ENCODE data around the gene ABCA10. TPM values are rescaled to one million over a fixed set of nuclear protein-coding genes. Genes with fewer than 3 reads are reported as not detected.

ABCA10 gene
- total RNA-seq, 2 donors from 2014 or later: 1.8 to 2.3 TPM

GRCh38 chr17:69268543-69269014 lies 40.0 kb upstream of the ABCA10 start:
- no peak overlapping the region for H3K9ac ChIP-seq (ENCODE audit: low read depth in 2 of 2, low read length in 2 of 2)
- no peaks in the 10 kb centered on the region for H3K4me1 ChIP-seq
- H3K4me3 ChIP-seq: no peak overlapping the region
- H3K27ac ChIP-seq: no peak overlapping the region
- H3K27me3 ChIP-seq: no peaks in the 10 kb centered on the region
- H3K9me3 ChIP-seq: no peaks in the 10 kb centered on the region
- DNase-seq: no peak
- TF ChIP-seq CTCF (IDR thresholded peaks at IDR 0.05): no peak
- no peaks in the 10 kb centered on the region for H3K36me3 ChIP-seq
- intact Hi-C loops (cut with DNase I): no loop called here

GRCh38 chr17:69267219-69267618 lies 38.6 kb upstream of the ABCA10 start:
- no peak for DNase-seq
- Histone ChIP-seq H3K27me3 (no peaks in the 10 kb centered on the region), H3K9ac (ENCODE audit: low read depth in 2 of 2, low read length in 2 of 2) (no peak overlapping the region)

GRCh38 chr17:69265873-69266272 lies 37.2 kb upstream of the ABCA10 start:
- H3K9me3 ChIP-seq: no peaks in the 10 kb centered on the region
- H3K4me3 ChIP-seq: no peak overlapping the region
- H3K4me1 ChIP-seq: no peaks in the 10 kb centered on the region
- intact Hi-C loops (cut with DNase I): no loop called here
- H3K9ac ChIP-seq (ENCODE audit: low read depth in 2 of 2, low read length in 2 of 2): no peak overlapping the region
- no peaks in the 10 kb centered on the region for H3K36me3 ChIP-seq
- TF ChIP-seq CTCF (IDR thresholded peaks at IDR 0.05): no peak
- DNase-seq: no peak
- H3K27me3 ChIP-seq: no peaks in the 10 kb centered on the region
- H3K27ac ChIP-seq: no peak overlapping the region

More at GRCh38 chr17:69267219-69267618, 38.6 kb upstream of the ABCA10 start:
- intact Hi-C loops (cut with DNase I): no loop called here
- H3K4me3 ChIP-seq: no peak overlapping the region
- no peaks in the 10 kb centered on the region for H3K36me3 ChIP-seq
- TF ChIP-seq CTCF (IDR thresholded peaks at IDR 0.05): no peak
- H3K27ac ChIP-seq: no peak overlapping the region
- no peaks in the 10 kb centered on the region for H3K9me3 ChIP-seq
- no peaks in the 10 kb centered on the region for H3K4me1 ChIP-seq

- H3K9ac ChIP-seq (ENCODE audit: low read depth in 2 of 2, low read length in 2 of 2): no peak overlapping the region
- H3K27ac ChIP-seq: no peak overlapping the region
- no peaks in the 10 kb centered on the region for H3K4me1 ChIP-seq
- no peaks in the 10 kb centered on the region for H3K36me3 ChIP-seq
- intact Hi-C loops (cut with DNase I): no loop called here
- H3K27me3 ChIP-seq: no peaks in the 10 kb centered on the region
- no peak for DNase-seq
- H3K4me3 ChIP-seq: no peak overlapping the region
- no peaks in the 10 kb centered on the region for H3K9me3 ChIP-seq
- no peak for TF ChIP-seq CTCF (IDR thresholded peaks at IDR 0.05)
These were observed 25.6 kb upstream of the ABCA10 start for GRCh38 chr17:69254187-69254586.

- Histone ChIP-seq H3K27ac (no peak overlapping the region), H3K9me3 (no peaks in the 10 kb centered on the region), H3K4me1 (no peaks in the 10 kb centered on the region), H3K9ac (ENCODE audit: low read depth in 2 of 2, low read length in 2 of 2) (no peak overlapping the region), H3K4me3 (no peak overlapping the region), H3K27me3 (no peaks in the 10 kb centered on the region), H3K36me3 (no peaks in the 10 kb centered on the region)
- intact Hi-C loops (cut with DNase I): no loop called here
- no peak for TF ChIP-seq CTCF (IDR thresholded peaks at IDR 0.05)
- DNase-seq: no peak
These were observed 22.0 kb upstream of the ABCA10 start for GRCh38 chr17:69250641-69251040.
